ENCODE measurements around the gene ENC1.

Gene ENC1

GRCh38 chr5:74630453-74631066 lies 10.0 kb downstream of the ENC1 start:
- TF ChIP-seq CTCF (IDR thresholded peaks at IDR 0.05; ENCODE audit: low read length): no peak
- TF ChIP-seq EZH2 (IDR thresholded peaks at IDR 0.05; ENCODE audit: borderline replicate concordance, low read length): no peak
- Histone ChIP-seq H3K36me3 (ENCODE audit: insufficient read depth, low read length) (no peaks in the 10 kb centered on the region), H3K9ac (ENCODE audit: low read length) (no peak overlapping the region), H3F3A (ENCODE audit: insufficient read depth, low read length) (no peaks in the 10 kb centered on the region), H3K27ac (ENCODE audit: low read depth, low read length, poor library complexity, severe bottlenecking) (no peak overlapping the region), H3K79me2 (ENCODE audit: insufficient read depth, low read length) (no peaks in the 10 kb centered on the region), H2AFZ (ENCODE audit: low read length) (no peak overlapping the region; the same call in 1 of the 2 replicates), H3K4me2 (ENCODE audit: low read length) (no peak overlapping the region), H3K9me2 (ENCODE audit: low read depth, low read length) (no peaks in the 10 kb centered on the region), H3K4me3 (ENCODE audit: low read depth, low read length, poor library complexity, severe bottlenecking) (no peak overlapping the region), H3K4me1 (ENCODE audit: insufficient read depth, low read length, severe bottlenecking) (peaks cover 21% of the 10 kb centered on the region), H3K27me3 (ENCODE audit: insufficient read depth, low read length) (no peaks in the 10 kb centered on the region), H4K20me1 (ENCODE audit: insufficient read depth, low read length) (no peaks in the 10 kb centered on the region), H3K9me3 (ENCODE audit: low read length) (no peaks in the 10 kb centered on the region)

GRCh38 chr5:74629326-74629725 lies 11.2 kb downstream of the ENC1 start:
- H3K27me3 ChIP-seq (ENCODE audit: insufficient read depth, low read length): no peaks in the 10 kb centered on the region
- no peaks in the 10 kb centered on the region for H3K36me3 ChIP-seq (ENCODE audit: insufficient read depth, low read length)
- H3K9me2 ChIP-seq (ENCODE audit: low read depth, low read length): no peaks in the 10 kb centered on the region
- H3K4me1 ChIP-seq (ENCODE audit: insufficient read depth, low read length, severe bottlenecking): peaks cover 21% of the 10 kb centered on the region
- no peak overlapping the region for H3K9ac ChIP-seq (ENCODE audit: low read length)
- no peaks in the 10 kb centered on the region for H3K9me3 ChIP-seq (ENCODE audit: low read length)
- no peaks in the 10 kb centered on the region for H3F3A ChIP-seq (ENCODE audit: insufficient read depth, low read length)
- H3K79me2 ChIP-seq (ENCODE audit: insufficient read depth, low read length): no peaks in the 10 kb centered on the region
- H3K4me2 ChIP-seq (ENCODE audit: low read length): no peak overlapping the region
- TF ChIP-seq EZH2 (IDR thresholded peaks at IDR 0.05; ENCODE audit: borderline replicate concordance, low read length) (no peak), CTCF (IDR thresholded peaks at IDR 0.05; ENCODE audit: low read length) (no peak)
- H3K4me3 ChIP-seq (ENCODE audit: low read depth, low read length, poor library complexity, severe bottlenecking): no peak overlapping the region
- H2AFZ ChIP-seq (ENCODE audit: low read length): no peak overlapping the region
- no peaks in the 10 kb centered on the region for H4K20me1 ChIP-seq (ENCODE audit: insufficient read depth, low read length)
- H3K27ac ChIP-seq (ENCODE audit: low read depth, low read length, poor library complexity, severe bottlenecking): no peak overlapping the region

GRCh38 chr5:74628359-74628758 lies 12.2 kb downstream of the ENC1 start:
- no peaks in the 10 kb centered on the region for H3F3A ChIP-seq (ENCODE audit: insufficient read depth, low read length)
- no peaks in the 10 kb centered on the region for H3K9me2 ChIP-seq (ENCODE audit: low read depth, low read length)
- no peak overlapping the region for H3K4me2 ChIP-seq (ENCODE audit: low read length)
- no peak overlapping the region for H3K4me3 ChIP-seq (ENCODE audit: low read depth, low read length, poor library complexity, severe bottlenecking)
- H3K9ac ChIP-seq (ENCODE audit: low read length): no peak overlapping the region
- no peak overlapping the region for H2AFZ ChIP-seq (ENCODE audit: low read length)
- no peak overlapping the region for H3K27ac ChIP-seq (ENCODE audit: low read depth, low read length, poor library complexity, severe bottlenecking)
- no peaks in the 10 kb centered on the region for H4K20me1 ChIP-seq (ENCODE audit: insufficient read depth, low read length)
- H3K36me3 ChIP-seq (ENCODE audit: insufficient read depth, low read length): no peaks in the 10 kb centered on the region
- H3K27me3 ChIP-seq (ENCODE audit: insufficient read depth, low read length): no peaks in the 10 kb centered on the region
- H3K9me3 ChIP-seq (ENCODE audit: low read length): no peaks in the 10 kb centered on the region
- TF ChIP-seq EZH2 (IDR thresholded peaks at IDR 0.05; ENCODE audit: borderline replicate concordance, low read length) (no peak), CTCF (IDR thresholded peaks at IDR 0.05; ENCODE audit: low read length) (no peak)
- H3K79me2 ChIP-seq (ENCODE audit: insufficient read depth, low read length): no peaks in the 10 kb centered on the region
- H3K4me1 ChIP-seq (ENCODE audit: insufficient read depth, low read length, severe bottlenecking): peaks cover 21% of the 10 kb centered on the region
